Activated CD8-positive, alpha-beta memory T cell treated with anti-CD3 and anti-CD28 coated beads for 1 hour (primary cell): ENCODE results near the gene LRMDA.
"Not testable (repeated sequence)": the region's sequence is repeated elsewhere in the genome, so short reads cannot be mapped to it uniquely, and the experiment has no call there.

ENCODE experiments used
- DNase-seq, 2 donors: peaks; one replicate each; pipeline ENCODE4 v3.0.0-alpha.2; 2020; ENCODE audit warnings: low read depth in 1 of 2; ENCODE audit errors: extremely low read depth in 1 of 2

The LRMDA gene

DNA sequence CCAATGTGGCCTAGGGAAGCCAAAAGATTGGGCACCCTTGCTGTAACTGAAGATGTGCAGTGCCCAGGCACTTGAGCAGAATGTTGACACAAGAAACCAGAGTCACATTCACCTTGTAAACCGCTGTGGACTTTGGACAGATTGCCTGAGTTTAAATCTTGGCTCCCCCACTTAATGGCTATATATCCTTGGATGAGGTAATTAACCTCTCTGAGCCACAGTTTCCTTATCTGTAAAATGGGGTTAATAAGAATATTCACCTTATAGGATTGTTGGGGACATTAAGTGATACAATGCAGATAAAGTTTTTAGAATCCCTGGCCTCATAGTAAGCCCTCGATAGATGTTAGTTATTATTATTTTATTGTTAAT is 331.0 kb downstream of the LRMDA start:
- no peak for DNase-seq

DNA sequence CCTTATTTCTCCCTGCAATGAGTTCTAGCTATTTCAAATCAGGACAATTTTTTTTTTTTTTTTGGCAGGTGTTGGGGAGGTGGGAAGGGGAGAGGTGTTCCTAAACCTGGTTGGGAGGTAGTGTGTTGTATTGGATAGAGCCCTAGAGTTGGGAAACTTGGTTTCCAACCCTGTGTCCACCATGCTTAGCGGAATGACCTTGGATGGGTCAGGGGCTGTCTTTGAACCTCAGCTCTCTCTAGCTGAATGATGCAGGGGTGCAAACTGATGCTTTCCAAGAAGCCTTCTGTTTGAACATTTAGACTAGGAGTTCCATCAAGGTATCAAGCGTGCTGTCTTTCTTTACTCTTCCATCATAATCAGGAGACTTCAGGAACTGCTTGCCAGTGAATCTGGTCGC is 332.2 kb downstream of the LRMDA start:
- DNase-seq: no peak

DNA sequence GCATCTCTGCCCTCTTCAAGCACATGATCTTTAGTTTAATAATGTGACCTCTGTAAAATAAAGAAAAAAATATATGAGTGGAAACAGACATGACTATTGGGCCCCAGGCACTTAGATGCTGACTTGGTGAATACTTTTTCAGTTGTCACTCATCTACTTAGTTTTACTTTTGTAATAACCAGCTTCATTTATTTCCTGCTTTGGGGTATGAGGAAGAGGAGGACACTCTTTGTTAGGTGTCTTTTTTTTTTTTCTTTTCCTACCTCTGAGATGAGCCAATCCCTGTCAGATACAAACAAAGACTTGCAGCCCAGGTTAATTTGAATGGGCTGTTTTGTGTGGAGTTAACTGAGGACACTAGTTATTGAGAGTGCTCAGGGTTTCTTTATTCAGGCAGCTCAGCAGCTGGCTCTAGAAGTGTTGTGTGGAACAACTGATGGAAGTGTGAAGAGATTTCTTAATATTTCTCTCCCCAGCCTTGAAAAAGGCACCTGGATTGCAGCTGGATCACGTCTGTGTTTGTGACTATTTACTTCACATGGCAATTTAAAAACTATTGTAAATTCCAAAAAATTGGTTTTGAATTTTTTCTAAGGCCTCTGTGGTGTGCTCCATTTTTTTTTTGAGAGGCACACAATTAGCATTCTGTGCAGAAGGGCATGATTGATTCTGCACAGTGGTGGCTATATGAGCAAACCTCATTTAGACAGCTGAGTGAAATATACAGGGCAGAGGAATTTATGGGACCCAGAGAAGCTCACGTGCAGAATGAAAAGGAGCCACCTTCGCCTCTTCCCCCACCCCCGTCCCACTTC is 333.8 kb downstream of the LRMDA start:
- no peak for DNase-seq

GRCh38 chr10:75765789-75766096 is 334.3 kb downstream of the LRMDA start:
- DNase-seq: no peak

- no peak for DNase-seq
Observed at GRCh38 chr10:75766106-75766505, 334.7 kb downstream of the LRMDA start.

DNA sequence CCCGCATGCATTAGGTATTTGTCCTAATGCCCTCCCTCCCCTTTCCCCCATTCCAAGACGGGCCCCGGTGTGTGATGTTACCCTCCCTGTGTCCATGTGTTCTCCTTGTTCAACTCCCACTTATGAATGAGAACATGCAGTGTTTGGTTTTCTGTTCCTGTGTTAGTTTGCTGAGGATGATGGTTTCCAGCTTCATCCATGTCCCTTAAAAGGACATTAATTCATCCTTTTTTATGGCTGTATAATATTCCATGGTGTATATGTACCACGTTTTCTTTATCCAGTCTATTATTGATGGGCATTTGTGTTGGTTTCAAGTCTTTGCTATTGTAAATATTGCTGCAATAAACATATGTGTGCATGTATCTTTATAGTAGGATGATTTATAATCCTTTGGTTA is 335.3 kb downstream of the LRMDA start:
- DNase-seq: not testable (repeated sequence)

DNA sequence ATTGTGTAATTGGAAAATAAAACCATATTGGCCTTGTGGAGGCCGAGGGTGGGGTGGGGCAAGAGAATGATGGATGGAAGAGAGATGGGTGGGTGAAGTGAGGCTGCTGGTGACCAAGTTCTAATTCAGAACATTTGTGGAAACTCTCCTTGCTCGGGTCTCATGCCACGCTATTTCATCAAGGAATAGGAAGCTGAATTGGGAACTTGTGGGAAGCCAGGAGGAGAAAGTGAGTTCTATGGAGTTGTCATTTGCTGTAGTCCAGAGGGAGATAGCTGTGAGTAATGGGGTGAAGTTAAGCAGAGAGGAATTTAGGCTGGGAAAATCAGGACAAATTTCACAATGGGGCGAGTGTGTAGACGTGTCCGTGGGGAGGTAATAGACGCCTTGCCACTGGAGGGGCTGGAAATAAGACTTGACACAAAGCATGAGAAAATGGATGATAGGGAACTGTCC is 339.2 kb downstream of the LRMDA start:
- DNase-seq: no peak

- no peak for DNase-seq
Observed at GRCh38 chr10:75771606-75772005, 340.2 kb downstream of the LRMDA start.

DNA sequence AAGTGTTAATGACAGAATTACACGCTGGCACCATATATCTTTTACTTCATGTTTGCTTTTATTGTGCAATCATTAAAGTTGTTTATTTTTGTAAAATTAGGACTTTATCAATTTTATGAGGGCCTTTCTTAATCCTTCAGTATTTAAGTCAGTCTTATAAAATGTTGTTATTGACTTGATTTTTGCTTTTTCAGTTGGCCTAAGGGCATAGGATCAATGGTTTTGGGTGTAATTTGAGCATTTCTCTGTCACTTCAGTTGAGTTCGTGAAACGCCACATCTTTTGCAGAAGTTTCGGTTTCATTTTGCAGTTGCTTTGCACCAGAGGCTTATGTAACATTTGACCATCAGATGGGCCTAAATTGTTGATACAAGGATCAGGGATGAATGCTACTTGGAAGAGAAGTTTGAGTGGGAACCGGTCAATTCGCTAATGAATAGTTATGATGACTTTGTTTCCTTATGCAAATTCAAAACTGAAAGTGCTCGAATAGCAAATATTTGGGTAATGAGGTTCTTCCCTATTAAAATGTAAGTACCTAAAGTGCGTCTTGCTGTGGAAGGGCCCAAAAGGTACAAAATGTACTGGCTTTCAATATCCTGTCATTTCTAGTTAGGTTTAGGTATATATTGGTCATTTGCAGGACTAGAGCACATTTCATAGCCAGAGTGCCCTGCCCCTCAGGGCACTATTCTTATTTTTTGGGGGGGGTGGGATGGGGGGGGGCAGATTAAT is 340.9 kb downstream of the LRMDA start:
- no peak for DNase-seq

GRCh38 chr10:75773231-75773780 is 341.9 kb downstream of the LRMDA start:
- DNase-seq: no peak

DNA sequence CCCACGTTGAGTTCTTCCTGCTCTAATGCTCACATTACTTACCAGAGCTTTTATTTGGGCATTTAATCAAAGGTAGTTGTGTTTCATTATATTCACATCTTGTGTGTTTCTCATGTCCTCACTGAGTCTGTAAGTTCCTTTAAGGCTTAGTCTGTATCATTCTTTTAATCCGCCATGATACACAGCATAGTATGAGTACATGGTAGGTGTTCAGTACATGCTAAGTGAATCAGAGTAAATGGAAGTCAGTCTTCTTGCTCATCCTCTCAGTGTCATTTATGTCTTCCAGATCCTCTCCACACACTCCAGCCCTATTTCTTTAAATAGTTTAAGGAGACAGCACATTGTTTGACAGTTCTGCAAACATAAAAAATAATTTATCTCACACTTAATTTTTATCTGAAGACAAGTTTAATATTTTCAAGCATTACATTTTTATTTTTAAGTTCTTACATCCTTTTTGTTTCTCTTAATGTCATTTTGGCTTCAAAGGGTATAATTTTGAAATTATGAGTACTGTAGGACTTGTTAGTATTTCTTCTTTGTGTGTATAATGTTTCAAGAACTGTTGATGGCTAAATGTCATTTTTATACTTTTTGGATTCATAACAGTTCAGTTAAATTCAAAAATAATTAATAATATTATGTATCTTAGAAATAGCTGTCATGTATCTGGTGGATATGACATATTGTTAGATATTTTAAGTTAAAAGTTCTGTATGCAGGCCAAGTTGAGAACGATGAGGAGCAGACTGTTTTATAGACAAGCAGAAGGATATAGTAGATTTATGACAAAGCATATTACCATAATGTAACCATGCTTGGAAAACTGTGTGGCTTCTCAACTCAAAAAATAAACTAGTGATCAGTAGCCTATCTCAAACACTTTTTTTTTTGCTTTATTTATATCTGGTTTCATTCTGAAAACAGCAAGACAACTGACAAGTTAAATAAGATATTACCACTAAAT is 342.7 kb downstream of the LRMDA start:
- DNase-seq: no peak

DNA sequence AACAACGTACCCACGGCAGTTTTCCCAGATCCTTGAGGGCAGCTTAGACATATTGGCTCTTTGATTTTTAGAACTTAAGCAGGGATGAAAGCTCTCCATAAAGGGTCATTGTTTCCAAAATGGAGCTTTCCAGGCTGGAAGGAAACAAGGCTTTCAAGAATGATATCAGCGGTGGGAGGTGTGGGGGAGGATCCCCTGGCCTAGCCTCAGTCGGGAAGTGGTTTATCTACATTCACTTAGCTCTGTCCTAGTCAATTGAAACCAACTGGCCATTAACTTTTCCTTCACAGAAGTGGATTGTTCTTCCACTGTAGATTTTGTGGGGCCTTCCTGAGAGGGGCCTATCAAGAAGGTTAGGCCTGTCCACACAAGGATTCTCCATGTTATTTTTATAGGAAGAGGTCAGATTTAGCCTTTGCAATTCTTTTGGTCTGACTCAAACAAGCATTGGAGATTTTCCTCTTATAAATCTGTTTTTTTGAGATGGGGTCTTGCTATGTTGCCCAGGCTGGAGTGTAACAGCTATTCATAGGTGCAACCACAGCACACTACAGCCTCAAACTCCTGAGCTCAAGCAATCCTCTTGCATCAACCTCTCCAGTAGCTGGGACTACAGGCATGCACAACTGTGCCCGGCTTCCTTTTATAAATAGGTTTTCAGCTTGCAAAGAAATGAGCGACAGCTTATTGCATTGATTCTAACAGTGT is 343.5 kb downstream of the LRMDA start:
- no peak for DNase-seq

DNA sequence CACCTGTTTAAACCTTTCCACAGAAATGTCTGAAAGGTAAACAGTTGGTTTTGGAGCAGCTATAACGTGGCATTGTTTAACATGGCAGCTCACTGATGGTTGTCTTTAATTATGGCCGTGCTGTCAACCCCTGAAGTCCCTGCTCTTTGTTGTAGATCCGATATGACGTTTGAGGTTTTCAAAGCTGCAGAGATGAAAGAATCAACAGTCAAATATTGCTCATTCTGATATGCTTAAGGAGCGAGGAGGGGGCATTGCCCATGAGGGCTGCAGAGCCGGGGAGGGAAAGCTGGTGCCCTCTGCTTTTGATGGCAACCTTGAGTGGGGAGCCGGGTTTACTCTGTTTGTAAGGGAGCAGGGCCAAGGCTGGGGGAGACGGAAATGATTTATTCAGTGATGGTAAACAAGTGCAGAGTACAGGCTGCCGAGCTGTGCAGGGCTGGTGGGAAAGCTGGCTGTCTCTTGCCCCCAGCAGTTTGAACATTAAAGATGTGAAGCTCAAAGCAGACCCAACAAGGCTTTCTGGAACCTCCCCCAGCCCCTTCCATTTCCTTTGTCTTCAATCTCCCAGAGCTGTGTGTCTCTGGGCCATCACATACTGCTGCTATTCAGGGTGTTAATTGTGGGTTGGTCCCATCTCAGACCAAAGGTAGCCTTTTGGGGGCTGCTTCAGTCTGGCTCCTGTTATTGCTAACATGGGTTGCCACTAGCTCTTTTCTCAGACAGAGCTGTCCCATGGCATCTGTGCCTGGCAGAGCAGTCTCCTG is 345.5 kb downstream of the LRMDA start:
- DNase-seq: no peak

GRCh38 chr10:75778665-75779064 is 347.2 kb downstream of the LRMDA start:
- DNase-seq: no peak

- DNase-seq: no peak
Observed at GRCh38 chr10:75779276-75779675, 347.9 kb downstream of the LRMDA start.

- no peak for DNase-seq
Observed at GRCh38 chr10:75782463-75783248, 351.2 kb downstream of the LRMDA start.

GRCh38 chr10:75788394-75789205 is 357.2 kb downstream of the LRMDA start:
- no peak for DNase-seq

GRCh38 chr10:75793848-75794247 is 362.4 kb downstream of the LRMDA start:
- DNase-seq: no peak
